ENCODE results near the gene PFN2.
"Not testable (repeated sequence)": the region's sequence is repeated elsewhere in the genome, so short reads cannot be mapped to it uniquely, and the experiment has no call there.

PFN2 gene

DNA sequence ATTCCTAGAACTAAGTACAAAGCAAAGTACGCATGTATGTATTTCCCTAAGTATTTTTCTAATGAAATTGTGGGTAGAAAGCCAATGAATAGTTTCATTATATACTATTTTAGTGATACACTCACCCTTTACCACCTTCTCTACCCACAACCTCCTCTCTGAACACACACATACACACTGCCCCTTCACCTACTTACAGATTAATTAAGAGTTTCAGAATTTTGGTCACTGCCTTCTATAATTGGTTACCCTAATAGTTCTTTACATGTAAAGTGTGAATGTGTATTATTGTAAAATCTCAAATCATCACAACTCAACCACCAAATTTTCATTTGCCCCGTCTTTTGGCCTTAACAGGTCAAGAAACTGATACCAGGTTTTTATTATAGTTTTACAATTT is 7.2 kb downstream of the PFN2 start:
- no peak for DNase-seq (ENCODE audit: low read depth in 1 of 2, low spot score in 1 of 2)
- in situ Hi-C loops (cut with HindIII; ENCODE audit: low pct_unique_long_range_greater_than_20kb, low sequenced_read_pairs) = no loop called here
- TF ChIP-seq JUND (IDR thresholded peaks at IDR 0.05; ENCODE audit: low read depth) = no peak

- no peak for TF ChIP-seq JUND (IDR thresholded peaks at IDR 0.05; ENCODE audit: low read depth)
- no peak for DNase-seq (ENCODE audit: low read depth in 1 of 2, low spot score in 1 of 2)
- in situ Hi-C loops (cut with HindIII; ENCODE audit: low pct_unique_long_range_greater_than_20kb, low sequenced_read_pairs) = no loop called here
These were observed 11.3 kb downstream of the PFN2 start for GRCh38 chr3:149959443-149959842.

- in situ Hi-C loops (cut with HindIII; ENCODE audit: low pct_unique_long_range_greater_than_20kb, low sequenced_read_pairs) = no loop called here
- TF ChIP-seq JUND (IDR thresholded peaks at IDR 0.05; ENCODE audit: low read depth) = no peak
- DNase-seq (ENCODE audit: low read depth in 1 of 2, low spot score in 1 of 2) = no peak
These were observed 12.4 kb downstream of the PFN2 start for GRCh38 chr3:149958171-149958796.

- no peak for TF ChIP-seq JUND (IDR thresholded peaks at IDR 0.05; ENCODE audit: low read depth)
- no peak for DNase-seq (ENCODE audit: low read depth in 1 of 2, low spot score in 1 of 2)
- in situ Hi-C loops (cut with HindIII; ENCODE audit: low pct_unique_long_range_greater_than_20kb, low sequenced_read_pairs) = no loop called here
These were observed 13.2 kb downstream of the PFN2 start for GRCh38 chr3:149957361-149958125.

- in situ Hi-C loops (cut with HindIII; ENCODE audit: low pct_unique_long_range_greater_than_20kb, low sequenced_read_pairs) = no loop called here
- no peak for DNase-seq (ENCODE audit: low read depth in 1 of 2, low spot score in 1 of 2)
- TF ChIP-seq JUND (IDR thresholded peaks at IDR 0.05; ENCODE audit: low read depth) = no peak
These were observed 15.2 kb downstream of the PFN2 start for GRCh38 chr3:149955449-149955848.

- in situ Hi-C loops (cut with HindIII; ENCODE audit: low pct_unique_long_range_greater_than_20kb, low sequenced_read_pairs) = no loop called here
- no peak for TF ChIP-seq JUND (IDR thresholded peaks at IDR 0.05; ENCODE audit: low read depth)
- no peak for DNase-seq (ENCODE audit: low read depth in 1 of 2, low spot score in 1 of 2)
These were observed 15.9 kb downstream of the PFN2 start for GRCh38 chr3:149954812-149955211.

GRCh38 chr3:149949181-149949580 is 21.5 kb downstream of the PFN2 start:
- in situ Hi-C loops (cut with HindIII; ENCODE audit: low pct_unique_long_range_greater_than_20kb, low sequenced_read_pairs) = no loop called here
- TF ChIP-seq JUND (IDR thresholded peaks at IDR 0.05; ENCODE audit: low read depth) = no peak
- no peak for DNase-seq (ENCODE audit: low read depth in 1 of 2, low spot score in 1 of 2)

GRCh38 chr3:149947231-149947630 is 23.5 kb downstream of the PFN2 start:
- TF ChIP-seq JUND (IDR thresholded peaks at IDR 0.05; ENCODE audit: low read depth) = no peak
- in situ Hi-C loops (cut with HindIII; ENCODE audit: low pct_unique_long_range_greater_than_20kb, low sequenced_read_pairs) = no loop called here
- DNase-seq (ENCODE audit: low read depth in 1 of 2, low spot score in 1 of 2) = no peak

DNA sequence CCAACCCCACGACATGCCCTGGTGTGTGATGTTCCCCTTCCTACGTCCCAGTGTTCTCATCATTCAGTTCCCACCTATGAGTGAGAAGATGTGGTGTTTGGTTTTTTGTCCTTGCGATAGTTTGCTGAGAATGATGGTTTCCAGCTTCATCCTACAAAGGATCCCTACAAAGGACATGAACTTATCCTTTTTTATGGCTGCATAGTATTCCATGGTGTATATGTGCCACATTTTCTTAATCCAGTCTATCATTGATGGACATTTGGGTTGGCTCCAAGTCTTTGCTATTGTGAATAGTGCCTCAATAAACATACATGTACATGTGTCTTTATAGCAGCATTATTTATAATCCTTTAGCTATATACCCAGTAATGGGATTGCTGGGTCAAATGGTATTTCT is 26.7 kb downstream of the PFN2 start:
- DNase-seq (ENCODE audit: low read depth in 1 of 2, low spot score in 1 of 2); in situ Hi-C loops (cut with HindIII; ENCODE audit: low pct_unique_long_range_greater_than_20kb, low sequenced_read_pairs): not testable (repeated sequence)

- no peak for TF ChIP-seq JUND (IDR thresholded peaks at IDR 0.05; ENCODE audit: low read depth)
- in situ Hi-C loops (cut with HindIII; ENCODE audit: low pct_unique_long_range_greater_than_20kb, low sequenced_read_pairs) = no loop called here
These were observed 28.3 kb downstream of the PFN2 start for GRCh38 chr3:149942409-149942808.

GRCh38 chr3:149941946-149942345 is 28.7 kb downstream of the PFN2 start:
- no peak for TF ChIP-seq JUND (IDR thresholded peaks at IDR 0.05; ENCODE audit: low read depth)
- no peak for DNase-seq (ENCODE audit: low read depth in 1 of 2, low spot score in 1 of 2)
- in situ Hi-C loops (cut with HindIII; ENCODE audit: low pct_unique_long_range_greater_than_20kb, low sequenced_read_pairs) = no loop called here

More at GRCh38 chr3:149942409-149942808, 28.3 kb downstream of the PFN2 start:
- no peak for DNase-seq (ENCODE audit: low read depth in 1 of 2, low spot score in 1 of 2)

DNA sequence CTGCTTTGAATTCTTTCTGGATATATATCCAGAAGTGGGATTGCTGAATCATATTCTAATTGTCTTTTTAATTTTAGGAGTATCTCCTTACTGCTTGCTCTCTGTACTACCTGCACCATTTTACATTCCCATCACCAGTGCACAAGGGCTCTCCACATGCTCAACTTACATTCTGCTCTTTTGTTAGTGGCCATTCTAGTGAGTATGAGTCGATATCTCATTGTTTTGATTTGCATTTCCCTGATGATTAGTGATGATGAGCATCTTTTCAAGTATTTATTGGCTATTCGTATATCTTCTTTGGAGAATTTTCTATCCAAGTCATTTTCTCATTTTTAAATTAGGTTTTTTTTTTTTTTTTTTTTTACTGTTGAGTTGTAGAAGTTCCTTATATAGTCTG is 29.5 kb downstream of the PFN2 start:
- DNase-seq (ENCODE audit: low read depth in 1 of 2, low spot score in 1 of 2) = no peak
- TF ChIP-seq JUND (IDR thresholded peaks at IDR 0.05; ENCODE audit: low read depth) = no peak
- in situ Hi-C loops (cut with HindIII; ENCODE audit: low pct_unique_long_range_greater_than_20kb, low sequenced_read_pairs) = no loop called here

DNA sequence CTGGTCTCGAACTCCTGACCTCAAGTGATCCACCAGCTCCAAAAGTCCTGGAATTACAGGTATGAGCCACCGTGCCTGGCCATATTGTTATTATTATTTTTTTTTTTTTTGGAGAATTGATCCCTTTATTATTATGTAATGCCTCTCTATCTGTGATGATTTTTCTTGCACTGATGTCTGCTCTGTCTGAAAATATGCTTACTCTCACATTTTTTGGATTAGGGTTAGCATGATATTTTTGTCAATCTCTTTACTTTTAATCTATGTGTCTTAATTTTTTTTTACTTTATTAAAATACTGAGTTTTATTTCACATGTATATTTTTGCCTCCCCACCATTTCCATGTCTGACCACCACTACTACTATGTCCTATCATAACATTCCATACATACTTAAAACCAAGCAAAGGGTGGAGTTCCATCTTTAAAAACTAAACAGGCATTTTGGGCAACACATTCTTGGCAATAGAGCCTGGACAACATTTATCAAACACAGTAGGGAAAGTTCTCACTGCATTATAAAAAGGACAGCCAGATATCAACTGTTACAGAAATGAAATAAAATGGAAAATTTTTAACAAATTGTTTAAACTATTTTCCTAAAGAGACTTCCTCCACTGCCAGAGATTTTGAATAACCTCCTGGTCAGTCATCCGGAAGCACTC is 32.2 kb downstream of the PFN2 start:
- in situ Hi-C loops (cut with HindIII; ENCODE audit: low pct_unique_long_range_greater_than_20kb, low sequenced_read_pairs) = not testable (repeated sequence)

More for the DNA sequence above, 32.2 kb downstream of the PFN2 start:
- DNase-seq (ENCODE audit: low read depth in 1 of 2, low spot score in 1 of 2) = not testable (repeated sequence)

All from T47D (cell line).